ENCODE data around the gene B4GALT6.

DNA sequence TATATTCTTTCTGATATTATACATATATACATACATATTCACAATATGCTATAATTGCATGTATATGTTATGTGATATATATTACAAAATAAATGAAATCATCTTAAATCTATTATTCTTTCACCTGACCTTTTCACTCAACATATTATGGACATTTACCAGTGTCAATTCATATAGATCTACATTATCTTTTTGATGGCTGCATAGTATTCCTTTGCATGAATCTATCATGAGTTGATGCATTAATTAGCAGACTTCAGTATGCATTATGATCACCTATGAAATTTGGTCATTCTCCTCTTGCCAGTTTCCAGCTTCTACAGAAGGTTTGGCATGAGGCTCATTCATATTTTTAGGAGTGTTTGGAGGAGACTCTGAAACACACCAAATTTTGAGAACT, 23.4 kb upstream of the B4GALT6 start:
- TF ChIP-seq POLR2A (IDR thresholded peaks at IDR 0.05) (no peak), CTCF (IDR thresholded peaks at IDR 0.05) (no peak)
